Lower leg skin (tissue), 4 donors: ENCODE measurements around the gene ROPN1B. TPM values are rescaled to one million over a fixed set of nuclear protein-coding genes. Genes with fewer than 3 reads are reported as not detected.
A peak's percentile ranks its signal among the peaks of the same experiment; 100 is the strongest.
"Not testable (repeated sequence)": the region's sequence is repeated elsewhere in the genome, so short reads cannot be mapped to it uniquely, and the experiment has no call there.

ENCODE experiments used
- DNase-seq, 2 donors: peaks; one replicate each; pipeline ENCODE4 v3.0.0-alpha.2; 2019; ENCODE audit warnings: low spot score in 2 of 2
- H3K4me3 ChIP-seq: fragments of 200-600 bp; sonication (generic); 2 replicates; pipeline ENCODE4 v1.5.1; 2017; ENCODE audit warnings: mild to moderate bottlenecking, low read depth; ENCODE audit not compliant: poor library complexity, severe bottlenecking
- POLR2A ChIP-seq, 2 donors: fragments of 450-650 bp; IDR thresholded peaks; one replicate each; pipeline ENCODE4 v1.6.1; 2016 to 2017; ENCODE audit warnings: antibody characterized with exemption in 2 of 2, mild to moderate bottlenecking in 1 of 2, moderate library complexity in 1 of 2
- WGBS, 2 donors: methylation state at CpG; one replicate each; pipeline ENCODE4 v1.1.5; 2018; 5-methylcytosine and 5-hydroxymethylcytosine counted together
- intact Hi-C: fragments of 100-400 bp; cut with DNase I; formaldehyde crosslinking; loops from one replicate; pipeline ENCODE4 v1.15.0; 2023; ENCODE audit warnings: low total_unique reads
- total RNA-seq, 4 donors: library from RNA; depleted of rRNA; stranded (reverse); fragments of >200 nt; gene quantifications; one replicate each; pipeline ENCODE4 v1.1.0, GENCODE V29; 2016
- TF ChIP-seq, protein P1 (sequence below), 3 donors: fragments of 450-650 bp; IDR thresholded peaks; one replicate each; pipeline ENCODE4 v1.5.1; 2016; ENCODE audit warnings: antibody characterized with exemption in 3 of 3, mild to moderate bottlenecking in 3 of 3, moderate library complexity in 2 of 3

Gene ROPN1B
- total RNA-seq, 4 donors from 2014 or later: 4.0 to 19.9 (median 10.0) TPM

DNA sequence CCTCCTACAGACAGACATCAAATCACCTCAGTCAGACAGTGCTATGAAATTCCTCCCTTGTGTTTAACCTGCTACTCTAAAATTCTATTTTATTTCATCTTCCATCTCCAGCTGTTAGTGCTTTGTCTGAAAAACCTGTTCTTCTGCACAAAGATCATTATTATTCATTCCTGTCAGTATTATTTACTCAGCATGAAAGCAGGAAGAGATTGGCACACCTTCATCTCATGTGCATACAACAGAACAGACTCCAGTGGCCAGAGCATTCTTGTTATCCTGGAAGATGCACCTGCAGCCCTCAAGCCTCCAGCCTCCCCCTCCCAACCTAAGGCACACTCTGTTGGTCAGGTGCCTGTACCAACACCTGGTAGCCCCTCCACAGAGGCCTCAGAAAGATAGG is 1.8 kb upstream of the ROPN1B start:
- DNase-seq: no peak
- no peak overlapping the region for H3K4me3 ChIP-seq
- intact Hi-C loops: no loop called here
- TF ChIP-seq, protein P1, sequence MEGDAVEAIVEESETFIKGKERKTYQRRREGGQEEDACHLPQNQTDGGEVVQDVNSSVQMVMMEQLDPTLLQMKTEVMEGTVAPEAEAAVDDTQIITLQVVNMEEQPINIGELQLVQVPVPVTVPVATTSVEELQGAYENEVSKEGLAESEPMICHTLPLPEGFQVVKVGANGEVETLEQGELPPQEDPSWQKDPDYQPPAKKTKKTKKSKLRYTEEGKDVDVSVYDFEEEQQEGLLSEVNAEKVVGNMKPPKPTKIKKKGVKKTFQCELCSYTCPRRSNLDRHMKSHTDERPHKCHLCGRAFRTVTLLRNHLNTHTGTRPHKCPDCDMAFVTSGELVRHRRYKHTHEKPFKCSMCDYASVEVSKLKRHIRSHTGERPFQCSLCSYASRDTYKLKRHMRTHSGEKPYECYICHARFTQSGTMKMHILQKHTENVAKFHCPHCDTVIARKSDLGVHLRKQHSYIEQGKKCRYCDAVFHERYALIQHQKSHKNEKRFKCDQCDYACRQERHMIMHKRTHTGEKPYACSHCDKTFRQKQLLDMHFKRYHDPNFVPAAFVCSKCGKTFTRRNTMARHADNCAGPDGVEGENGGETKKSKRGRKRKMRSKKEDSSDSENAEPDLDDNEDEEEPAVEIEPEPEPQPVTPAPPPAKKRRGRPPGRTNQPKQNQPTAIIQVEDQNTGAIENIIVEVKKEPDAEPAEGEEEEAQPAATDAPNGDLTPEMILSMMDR (IDR thresholded peaks at IDR 0.05): no peak
- no peak for TF ChIP-seq POLR2A (IDR thresholded peaks at IDR 0.05)

DNA sequence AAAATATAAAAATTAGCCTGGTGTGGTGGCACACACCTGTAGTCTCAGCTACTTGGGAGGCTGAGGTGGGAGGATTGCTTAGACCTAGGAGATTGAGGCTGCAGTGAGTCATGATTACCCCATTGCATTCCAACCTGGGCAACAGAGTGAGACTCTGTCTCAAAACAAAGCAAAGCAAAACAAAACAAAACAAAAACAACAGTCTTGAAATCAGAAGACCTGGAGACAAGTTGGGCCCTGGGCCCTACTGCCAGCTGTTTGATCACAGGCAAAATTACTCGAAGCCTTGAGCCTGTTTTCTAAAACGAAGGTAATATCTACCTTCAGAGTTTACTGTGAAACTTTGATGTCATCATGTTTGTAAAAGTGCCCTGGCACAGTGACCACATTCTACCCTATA is 857 bp upstream of the ROPN1B start:
- H3K4me3 ChIP-seq, DNase-seq, intact Hi-C loops: not testable (repeated sequence)
- 84 to 92% methylated on average over 2 of the region's 2 CpGs for WGBS, 2 donors

DNA sequence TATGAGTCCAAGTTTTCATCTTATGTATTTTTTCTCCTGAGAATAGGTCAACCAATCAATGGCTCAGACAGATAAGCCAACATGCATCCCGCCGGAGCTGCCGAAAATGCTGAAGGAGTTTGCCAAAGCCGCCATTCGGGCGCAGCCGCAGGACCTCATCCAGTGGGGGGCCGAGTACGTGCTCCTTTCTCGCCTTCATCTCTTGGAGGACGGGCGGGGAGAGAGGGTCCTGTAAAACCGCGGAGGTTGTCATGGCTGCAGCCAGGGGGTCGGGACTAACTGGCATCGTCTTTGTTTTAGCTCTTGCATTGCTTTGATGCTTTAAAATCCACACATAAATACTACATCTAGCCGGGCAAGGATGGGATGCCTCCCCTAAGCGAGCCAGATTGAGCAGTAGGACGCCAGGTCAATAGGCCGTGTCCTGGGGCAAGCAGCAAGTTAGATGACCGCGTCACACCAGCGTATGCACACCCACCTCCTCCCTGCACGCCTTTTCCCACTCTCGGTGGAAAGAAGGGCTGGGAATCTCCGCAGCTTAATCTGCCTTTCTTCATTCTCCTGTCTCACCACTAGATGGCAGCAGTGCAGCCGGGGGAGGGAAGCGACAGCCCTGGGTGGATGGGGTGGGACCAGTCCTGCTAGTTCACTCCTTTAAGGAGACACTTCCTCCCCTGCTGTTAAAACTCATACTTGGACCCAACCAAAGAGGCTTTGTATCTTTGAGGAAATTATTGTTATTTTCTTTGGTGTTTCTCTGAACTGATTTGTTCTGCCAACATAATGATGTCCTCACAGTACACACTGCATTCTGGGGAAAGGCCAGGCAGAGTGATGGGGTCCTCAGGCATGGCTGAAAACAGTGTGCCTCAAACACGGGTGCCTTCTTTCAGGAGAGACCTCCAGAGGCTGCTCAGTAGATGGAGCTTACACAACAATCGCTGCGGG is 3.3 kb downstream of the ROPN1B start:
- intact Hi-C loops, DNase-seq, H3K4me3 ChIP-seq: not testable (repeated sequence)
- 2 to 3% methylated on average over 29 of the region's 31 CpGs for WGBS, 2 donors

DNA sequence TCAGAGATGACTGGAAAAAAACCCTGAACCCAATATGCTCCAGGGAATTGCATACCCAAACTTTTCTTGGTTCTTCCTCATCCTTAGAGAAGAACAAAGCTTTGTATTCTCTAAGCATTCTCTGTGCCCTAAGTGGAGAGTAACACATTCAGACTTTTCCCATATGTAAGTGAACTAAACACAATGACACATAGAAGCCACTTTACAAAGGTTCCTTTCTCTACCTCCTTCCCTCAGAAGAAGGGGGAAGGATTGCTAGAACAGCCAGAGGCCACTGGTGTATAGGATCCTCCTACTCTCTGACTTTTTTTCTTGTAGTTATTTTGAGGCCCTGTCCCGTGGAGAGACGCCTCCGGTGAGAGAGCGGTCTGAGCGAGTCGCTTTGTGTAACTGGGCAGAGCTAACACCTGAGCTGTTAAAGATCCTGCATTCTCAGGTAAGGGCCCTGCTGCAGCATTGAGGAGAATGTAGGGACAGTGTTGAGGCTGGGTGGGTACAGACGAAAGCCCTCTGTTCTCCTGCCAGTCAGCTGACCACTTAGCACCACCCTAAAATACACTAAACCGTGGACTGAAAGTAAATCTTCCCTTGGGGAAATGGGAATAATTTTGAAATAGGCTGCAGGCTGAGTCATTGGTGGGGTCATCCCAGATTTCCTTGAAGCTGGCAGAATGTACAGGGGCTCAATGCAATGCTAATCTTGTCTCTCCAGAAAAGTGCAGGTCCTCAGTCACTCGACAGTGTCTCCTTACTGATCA is 6.4 kb downstream of the ROPN1B start:
- H3K4me3 ChIP-seq: not testable (repeated sequence)

DNA sequence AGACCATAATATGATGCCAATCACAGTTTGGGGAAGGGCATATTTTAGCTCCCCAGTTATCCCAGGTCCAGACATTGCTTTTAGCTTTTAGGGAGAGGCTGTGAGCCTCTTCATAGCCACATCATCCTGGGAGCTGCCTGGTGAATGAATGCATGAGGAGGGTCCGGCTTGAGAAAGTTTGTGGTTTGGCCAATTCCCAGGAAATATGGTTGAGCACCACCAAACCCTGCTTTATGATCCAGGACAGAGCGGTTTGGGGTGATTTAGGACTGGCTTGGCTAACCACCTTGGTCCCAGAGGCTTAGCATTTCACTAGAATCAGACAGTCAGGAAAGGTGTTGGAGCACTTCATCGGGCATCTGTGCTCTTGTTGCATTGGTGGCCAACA is 7.0 kb downstream of the ROPN1B start:
- H3K4me3 ChIP-seq, DNase-seq, intact Hi-C loops: not testable (repeated sequence)
- 66 to 90% methylated on average over 3 of the region's 3 CpGs for WGBS, 2 donors

More for the DNA sequence above, 6.4 kb downstream of the ROPN1B start:
- intact Hi-C loops, DNase-seq: not testable (repeated sequence)
- WGBS, 2 donors: 62 to 74% methylated on average over 9 of the region's 9 CpGs

DNA sequence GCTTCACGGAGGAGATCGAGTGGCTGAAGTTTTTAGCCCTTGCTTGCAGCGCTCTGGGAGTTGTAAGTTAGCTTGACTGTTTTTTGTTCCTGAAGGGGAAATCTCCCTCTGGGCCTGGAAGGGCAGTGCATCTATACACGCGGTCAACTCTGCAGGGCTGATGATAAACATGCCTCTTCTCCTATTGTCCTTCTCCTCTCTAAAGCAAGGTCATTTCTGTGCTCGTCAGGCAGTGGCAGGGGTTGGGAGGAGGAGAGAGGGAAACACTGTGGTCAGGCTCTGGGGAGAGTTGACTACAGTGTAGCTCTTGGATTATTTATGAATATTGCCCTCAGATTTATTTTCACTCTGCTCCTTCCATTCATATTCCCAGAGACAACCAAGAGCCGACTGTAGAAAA is 8.1 kb downstream of the ROPN1B start:
- DNase-seq, H3K4me3 ChIP-seq, intact Hi-C loops: not testable (repeated sequence)
- WGBS, 2 donors: 50 to 59% methylated on average over 4 of the region's 7 CpGs

DNA sequence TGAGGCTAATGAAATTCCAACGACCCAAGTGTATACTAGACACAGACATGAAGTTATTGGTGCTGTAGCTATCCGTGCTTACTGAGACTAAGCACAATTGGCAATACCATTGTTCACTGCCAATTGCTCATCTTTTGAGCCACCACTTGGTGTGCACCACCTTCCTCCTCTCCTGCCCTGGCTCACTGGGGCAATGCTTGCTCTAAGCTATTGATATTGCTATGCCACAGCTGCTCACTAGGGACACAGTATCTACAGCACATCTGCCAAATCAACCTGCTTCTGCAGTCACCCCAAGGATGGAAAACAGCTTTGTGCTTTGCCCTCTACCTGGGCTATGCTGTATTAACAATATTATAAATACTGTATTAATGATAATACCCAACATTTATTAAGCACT is 16.0 kb downstream of the ROPN1B start:
- WGBS, 2 donors: 78 to 85% methylated on average over 2 of the region's 2 CpGs
- intact Hi-C loops, H3K4me3 ChIP-seq, DNase-seq: not testable (repeated sequence)

DNA sequence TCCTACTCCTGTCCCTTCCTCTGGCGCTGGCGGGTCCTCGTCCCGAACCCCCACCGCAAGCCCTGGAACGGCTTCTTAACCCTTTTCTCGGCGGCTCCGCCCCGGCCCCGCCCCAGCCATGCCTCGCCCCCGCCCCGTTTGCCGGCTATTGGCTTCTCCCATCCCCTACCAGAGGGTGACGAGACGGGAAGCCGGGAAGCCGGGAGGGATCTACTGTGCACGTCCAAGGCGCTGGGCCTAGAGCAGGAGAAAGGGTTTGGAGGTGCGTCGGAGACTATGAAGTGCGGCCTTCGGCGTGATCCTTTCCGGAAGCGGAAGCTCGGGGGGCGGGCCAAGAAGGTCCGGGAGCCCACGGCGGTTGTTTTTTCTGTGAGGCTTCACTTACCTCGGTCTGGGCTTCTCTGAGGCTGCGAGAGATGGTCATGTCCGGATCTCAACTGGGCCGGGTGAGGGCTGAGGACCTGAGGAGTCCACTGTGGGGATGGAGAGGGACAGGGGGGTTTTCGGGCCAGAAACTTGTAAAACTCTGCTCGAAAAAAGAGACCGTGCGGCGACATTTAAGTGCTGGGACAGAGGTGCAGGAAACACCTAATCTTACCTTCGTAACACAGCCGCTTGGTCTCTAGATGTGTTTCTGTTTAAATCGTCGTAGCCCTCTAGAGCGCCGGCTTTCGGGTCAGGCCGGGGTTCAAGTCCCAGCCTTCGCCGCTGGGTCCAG is 21.4 kb downstream of the ROPN1B start:
- intact Hi-C loops: no loop called here
- H3K4me3 ChIP-seq: peak overlapping the region; percentile 80
- peak; percentile 84 to 97 for DNase-seq
- TF ChIP-seq, protein P1 (IDR thresholded peaks at IDR 0.05): no peak
- TF ChIP-seq POLR2A (IDR thresholded peaks at IDR 0.05): no peak
- WGBS, 2 donors: 2% methylated on average over 44 to 52 of the region's 52 CpGs

DNA sequence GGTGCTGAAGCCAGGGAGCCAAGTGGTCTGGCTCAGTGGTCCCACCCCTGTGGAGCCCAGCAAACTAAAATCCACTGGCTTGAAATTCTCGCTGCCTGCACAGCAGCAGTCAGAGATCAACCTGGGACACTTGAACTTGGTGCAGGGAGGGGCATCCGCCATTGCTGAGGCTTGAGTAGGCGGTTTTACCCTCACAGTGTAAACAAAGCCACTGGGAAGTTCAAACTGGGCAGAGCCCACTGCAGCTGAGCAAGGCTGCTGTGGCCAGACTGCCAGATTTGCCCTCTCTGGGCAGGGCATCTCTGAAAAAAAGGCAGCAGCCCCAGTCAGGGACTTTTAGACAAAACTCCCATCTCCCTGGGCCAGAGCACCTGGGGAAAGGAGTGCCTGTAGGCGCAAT is 27.8 kb downstream of the ROPN1B start:
- not testable (repeated sequence) for DNase-seq

More for the DNA sequence above, 27.8 kb downstream of the ROPN1B start:
- WGBS, 2 donors: 91 to 92% methylated on average over 4 of the region's 4 CpGs
- H3K4me3 ChIP-seq, intact Hi-C loops: not testable (repeated sequence)
